ENCODE results near the gene ZNF697. TPM values are rescaled to one million over a fixed set of nuclear protein-coding genes. Genes with fewer than 3 reads are reported as not detected.

Gene ZNF697
- total RNA-seq, 3 donors from 2014 or later, result 4.2 to 9.5 (median 7.0) TPM

DNA sequence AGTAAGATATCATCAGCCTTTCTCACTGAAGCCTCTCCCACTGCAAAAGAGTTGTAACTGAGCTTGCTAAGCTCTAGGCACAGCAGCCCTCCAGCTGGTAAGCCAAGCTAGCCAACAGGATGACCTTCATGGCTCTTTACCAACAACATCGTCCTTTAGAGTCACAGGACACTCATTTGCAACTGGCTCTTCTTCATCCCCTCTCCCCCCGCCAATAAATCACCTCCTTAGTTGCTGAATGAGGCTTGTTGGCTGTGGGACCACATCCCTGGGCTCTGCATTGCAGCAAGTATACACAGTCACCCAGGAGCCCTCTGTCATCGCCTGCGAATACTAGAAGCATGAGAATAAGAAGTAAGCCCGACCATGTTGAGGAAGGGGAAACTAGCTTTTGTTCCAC lies 16.0 kb upstream of the ZNF697 start:
- Histone ChIP-seq H3K4me3 (no peak overlapping the region), H3K36me3 (no peaks in the 10 kb centered on the region), H3K27me3 (no peaks in the 10 kb centered on the region), H3K9me3 (no peaks in the 10 kb centered on the region), H3K27ac (no peak overlapping the region), H3K4me1 (no peaks in the 10 kb centered on the region)
- no peak for DNase-seq (ENCODE audit: low spot score in 2 of 2)
- TF ChIP-seq, protein P1, sequence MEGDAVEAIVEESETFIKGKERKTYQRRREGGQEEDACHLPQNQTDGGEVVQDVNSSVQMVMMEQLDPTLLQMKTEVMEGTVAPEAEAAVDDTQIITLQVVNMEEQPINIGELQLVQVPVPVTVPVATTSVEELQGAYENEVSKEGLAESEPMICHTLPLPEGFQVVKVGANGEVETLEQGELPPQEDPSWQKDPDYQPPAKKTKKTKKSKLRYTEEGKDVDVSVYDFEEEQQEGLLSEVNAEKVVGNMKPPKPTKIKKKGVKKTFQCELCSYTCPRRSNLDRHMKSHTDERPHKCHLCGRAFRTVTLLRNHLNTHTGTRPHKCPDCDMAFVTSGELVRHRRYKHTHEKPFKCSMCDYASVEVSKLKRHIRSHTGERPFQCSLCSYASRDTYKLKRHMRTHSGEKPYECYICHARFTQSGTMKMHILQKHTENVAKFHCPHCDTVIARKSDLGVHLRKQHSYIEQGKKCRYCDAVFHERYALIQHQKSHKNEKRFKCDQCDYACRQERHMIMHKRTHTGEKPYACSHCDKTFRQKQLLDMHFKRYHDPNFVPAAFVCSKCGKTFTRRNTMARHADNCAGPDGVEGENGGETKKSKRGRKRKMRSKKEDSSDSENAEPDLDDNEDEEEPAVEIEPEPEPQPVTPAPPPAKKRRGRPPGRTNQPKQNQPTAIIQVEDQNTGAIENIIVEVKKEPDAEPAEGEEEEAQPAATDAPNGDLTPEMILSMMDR (IDR thresholded peaks at IDR 0.05), result no peak
- no peak for TF ChIP-seq POLR2AphosphoS5 (IDR thresholded peaks at IDR 0.05)
- intact Hi-C loops (cut with DNase I; ENCODE audit: low total_unique reads), result no loop called here

DNA sequence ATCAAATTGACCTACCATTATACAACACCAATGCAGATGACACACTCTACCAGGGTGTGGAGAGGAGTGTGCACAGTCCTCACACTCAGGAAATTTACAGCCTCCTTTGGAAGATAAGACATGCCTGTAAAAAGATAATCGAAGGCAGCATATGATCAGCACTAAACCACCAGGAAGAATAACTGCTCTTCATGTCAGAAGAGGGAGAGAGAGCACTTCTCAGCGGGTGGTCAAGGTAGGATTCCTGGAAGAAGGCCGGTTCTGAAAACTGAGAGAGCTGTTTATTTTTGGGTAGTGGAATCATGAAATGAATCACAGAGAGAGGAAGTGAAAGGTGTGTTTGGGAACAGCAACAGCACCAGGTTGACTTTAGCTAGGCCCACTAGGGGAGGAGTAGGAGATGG lies 14.0 kb upstream of the ZNF697 start:
- peak overlapping the region in 1 of 2 donors; percentile 21 for H3K27ac ChIP-seq
- H3K36me3 ChIP-seq, result no peaks in the 10 kb centered on the region
- no peaks in the 10 kb centered on the region for H3K27me3 ChIP-seq
- intact Hi-C loops (cut with DNase I; ENCODE audit: low total_unique reads), result no loop called here
- TF ChIP-seq POLR2A (IDR thresholded peaks at IDR 0.05), result no peak
- TF ChIP-seq POLR2AphosphoS5 (IDR thresholded peaks at IDR 0.05), result no peak
- TF ChIP-seq, protein P1 (IDR thresholded peaks at IDR 0.05), result no peak
- no peaks in the 10 kb centered on the region for H3K9me3 ChIP-seq
- H3K4me3 ChIP-seq, result no peak overlapping the region
- no peak for DNase-seq (ENCODE audit: low spot score in 2 of 2)
- no peaks in the 10 kb centered on the region for H3K4me1 ChIP-seq

DNA sequence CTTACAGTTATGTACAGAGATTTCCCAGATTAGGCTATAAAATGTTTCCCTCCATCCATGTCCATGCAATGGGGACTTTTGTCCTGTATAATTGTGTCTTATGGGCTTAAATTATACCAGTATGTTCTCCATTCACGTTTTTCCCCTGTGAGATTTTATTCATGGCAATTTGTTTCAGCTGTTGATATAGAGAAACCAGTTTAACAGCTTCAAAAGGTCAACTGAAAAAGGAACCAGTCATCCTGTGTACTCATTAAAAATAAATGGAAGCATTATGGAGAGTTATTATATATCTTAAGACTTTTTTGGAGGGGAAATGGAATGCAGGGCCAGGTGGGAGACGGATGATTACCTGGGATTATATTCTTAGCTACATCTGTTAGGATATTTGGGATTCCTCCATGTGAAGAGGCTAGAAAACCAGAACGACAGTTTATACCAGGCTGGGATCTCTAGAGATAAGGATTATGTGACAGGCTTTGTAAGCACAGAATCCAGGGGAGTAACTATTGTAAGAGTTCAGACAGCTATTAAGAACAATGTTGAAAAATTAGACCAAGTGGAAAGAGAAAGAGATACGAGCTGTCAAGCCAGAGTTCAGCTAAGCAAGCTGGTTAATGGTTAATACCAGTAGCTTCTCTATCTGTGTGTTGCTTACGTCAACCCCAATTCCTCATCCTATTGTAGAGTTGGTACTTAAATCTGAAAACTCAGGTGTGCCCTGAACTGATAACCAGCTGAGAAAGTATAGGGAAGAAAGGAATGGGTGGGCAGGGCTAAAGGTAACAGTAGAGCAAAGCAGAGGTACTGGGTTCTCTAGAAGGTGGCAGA lies 12.4 kb upstream of the ZNF697 start:
- no peak for DNase-seq (ENCODE audit: low spot score in 2 of 2)
- TF ChIP-seq, protein P1 (IDR thresholded peaks at IDR 0.05), result no peak
- TF ChIP-seq POLR2AphosphoS5 (IDR thresholded peaks at IDR 0.05), result no peak
- TF ChIP-seq POLR2A (IDR thresholded peaks at IDR 0.05), result no peak
- Histone ChIP-seq H3K9me3 (no peaks in the 10 kb centered on the region), H3K36me3 (no peaks in the 10 kb centered on the region), H3K4me1 (no peaks in the 10 kb centered on the region), H3K4me3 (no peak overlapping the region), H3K27me3 (no peaks in the 10 kb centered on the region), H3K27ac (peak overlapping the region; percentile 76 to 83)
- intact Hi-C loops (cut with DNase I; ENCODE audit: low total_unique reads), result no loop called here

DNA sequence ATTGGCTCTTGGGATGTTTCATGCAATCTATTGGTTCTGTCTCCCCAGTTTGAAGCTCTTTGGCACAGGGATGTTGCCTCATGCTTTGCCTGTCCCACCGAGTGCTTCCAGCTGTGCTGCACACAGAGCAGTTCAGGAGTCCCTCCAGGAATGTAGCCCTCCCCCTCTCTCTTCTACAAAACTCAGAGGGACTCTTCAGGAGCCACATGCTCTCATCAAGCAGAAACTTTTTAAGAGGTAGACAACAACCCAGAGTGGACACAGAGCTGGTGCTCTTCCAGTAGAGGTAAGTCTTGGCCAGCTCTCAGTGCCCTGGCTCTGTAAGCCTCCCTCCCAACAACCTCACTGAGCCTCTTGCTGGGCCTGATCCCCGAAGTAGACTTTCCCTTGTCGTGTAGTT lies 11.6 kb upstream of the ZNF697 start:
- no peaks in the 10 kb centered on the region for H3K9me3 ChIP-seq
- H3K27me3 ChIP-seq, result no peaks in the 10 kb centered on the region
- TF ChIP-seq POLR2AphosphoS5 (IDR thresholded peaks at IDR 0.05) (no peak), POLR2A (IDR thresholded peaks at IDR 0.05) (no peak)
- TF ChIP-seq, protein P1 (IDR thresholded peaks at IDR 0.05), result no peak
- H3K4me1 ChIP-seq, result no peaks in the 10 kb centered on the region
- peak overlapping the region; percentile 76 to 83 for H3K27ac ChIP-seq
- H3K36me3 ChIP-seq, result no peaks in the 10 kb centered on the region
- no peak overlapping the region for H3K4me3 ChIP-seq
- intact Hi-C loops (cut with DNase I; ENCODE audit: low total_unique reads), result no loop called here
- DNase-seq (ENCODE audit: low spot score in 2 of 2), result no peak

DNA sequence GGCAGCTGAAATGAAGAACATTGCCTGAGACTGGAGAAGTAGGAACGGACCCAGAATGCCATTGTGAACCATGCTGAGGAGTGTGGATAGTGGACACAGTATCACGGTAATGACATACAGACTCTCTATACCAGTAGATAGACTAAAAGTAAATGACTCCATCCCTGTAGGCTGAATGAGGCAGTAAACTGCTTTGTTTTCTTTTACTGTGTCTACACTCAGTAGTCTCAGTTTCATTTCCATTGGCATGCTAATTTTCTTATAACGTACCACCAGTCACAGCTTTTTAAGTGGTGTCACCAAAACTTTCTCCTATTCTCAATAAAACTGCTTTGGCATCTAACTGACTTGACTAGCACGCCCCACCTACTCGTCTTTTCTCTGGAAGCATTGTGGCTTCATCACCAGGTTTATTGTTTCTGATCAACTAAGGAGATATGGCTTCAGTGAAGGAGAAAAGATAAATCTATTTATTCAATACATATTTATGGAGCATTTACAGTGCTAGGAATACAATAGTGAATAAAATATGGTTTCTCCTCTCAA lies 8.4 kb upstream of the ZNF697 start:
- no peak for DNase-seq (ENCODE audit: low spot score in 2 of 2)
- Histone ChIP-seq H3K4me1 (no peaks in the 10 kb centered on the region), H3K27ac (no peak overlapping the region), H3K27me3 (no peaks in the 10 kb centered on the region), H3K4me3 (no peak overlapping the region), H3K36me3 (no peaks in the 10 kb centered on the region), H3K9me3 (no peaks in the 10 kb centered on the region)
- intact Hi-C loops (cut with DNase I; ENCODE audit: low total_unique reads), result no loop called here
- TF ChIP-seq, protein P1 (IDR thresholded peaks at IDR 0.05), result no peak
- TF ChIP-seq POLR2AphosphoS5 (IDR thresholded peaks at IDR 0.05), result no peak
- no peak for TF ChIP-seq POLR2A (IDR thresholded peaks at IDR 0.05)

All from breast epithelium (tissue), 4 donors.